ENCODE results near the gene OAF.
A peak's percentile ranks its signal among the peaks of the same experiment; 100 is the strongest.
"Not testable (repeated sequence)": the region's sequence is repeated elsewhere in the genome, so short reads cannot be mapped to it uniquely, and the experiment has no call there.

The OAF gene

DNA sequence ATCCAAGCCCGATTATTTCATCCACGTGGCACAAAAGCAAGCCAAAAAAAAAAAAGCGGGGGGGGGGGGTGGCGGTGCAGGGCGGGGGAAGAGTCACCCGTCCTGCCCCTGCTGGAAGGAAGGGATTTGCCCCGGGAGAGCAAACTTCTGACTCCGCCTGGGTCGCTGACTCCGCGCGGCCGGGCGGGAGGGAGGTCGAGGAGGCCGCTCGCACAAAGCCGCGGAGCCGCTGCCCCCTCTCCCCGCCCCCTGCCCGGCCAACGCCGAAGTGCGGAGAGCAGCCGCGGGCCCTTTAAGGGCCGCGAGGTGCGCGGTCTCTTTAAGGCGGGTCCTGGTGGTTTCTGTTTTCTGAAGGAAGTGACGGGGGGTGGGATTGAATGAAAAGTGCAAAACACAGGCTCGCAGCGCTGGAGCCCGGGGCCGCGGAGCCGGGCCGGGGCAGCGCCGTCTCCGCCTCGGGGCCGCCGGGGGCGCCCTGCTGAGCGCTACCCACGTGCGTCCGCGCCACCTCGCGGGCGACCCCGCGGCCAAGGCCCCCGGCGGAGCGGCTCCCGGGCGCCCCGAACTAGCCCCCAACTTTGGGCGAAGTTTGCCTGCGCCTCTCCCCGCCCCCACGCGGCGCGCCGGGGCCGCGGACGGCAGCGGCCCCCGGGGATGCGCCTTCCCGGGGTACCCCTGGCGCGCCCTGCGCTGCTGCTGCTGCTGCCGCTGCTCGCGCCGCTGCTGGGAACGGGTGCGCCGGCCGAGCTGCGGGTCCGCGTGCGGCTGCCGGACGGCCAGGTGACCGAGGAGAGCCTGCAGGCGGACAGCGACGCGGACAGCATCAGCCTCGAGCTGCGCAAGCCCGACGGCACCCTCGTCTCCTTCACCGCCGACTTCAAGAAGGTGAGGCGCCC is at the start of gene OAF:
Gene OAF (plus strand): TSS at position 407 of the 896 bp plus-strand sequence. CDS start 248 bp downstream, at position 655.
- peak; percentile 93 for DNase-seq

DNA sequence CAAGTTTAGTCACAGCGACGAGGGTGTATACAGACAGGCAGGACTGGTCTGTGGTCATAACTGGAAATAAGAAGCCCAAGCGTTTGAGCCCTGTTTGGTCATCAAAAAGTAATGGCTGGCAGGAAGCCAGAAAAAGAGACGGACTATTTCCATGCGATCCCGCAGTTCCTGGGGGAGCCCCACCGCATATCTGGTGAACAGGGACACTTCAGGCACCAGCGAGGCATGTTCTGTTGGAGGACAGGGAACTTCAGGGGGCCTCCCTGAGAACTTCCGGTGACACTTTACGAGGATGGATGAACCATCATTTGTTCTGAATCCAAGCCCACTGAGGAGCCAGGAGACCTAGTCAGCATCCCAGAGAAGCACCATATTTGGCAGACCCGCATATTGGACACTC is 43.2 kb upstream of the OAF start:
- no peak for DNase-seq

DNA sequence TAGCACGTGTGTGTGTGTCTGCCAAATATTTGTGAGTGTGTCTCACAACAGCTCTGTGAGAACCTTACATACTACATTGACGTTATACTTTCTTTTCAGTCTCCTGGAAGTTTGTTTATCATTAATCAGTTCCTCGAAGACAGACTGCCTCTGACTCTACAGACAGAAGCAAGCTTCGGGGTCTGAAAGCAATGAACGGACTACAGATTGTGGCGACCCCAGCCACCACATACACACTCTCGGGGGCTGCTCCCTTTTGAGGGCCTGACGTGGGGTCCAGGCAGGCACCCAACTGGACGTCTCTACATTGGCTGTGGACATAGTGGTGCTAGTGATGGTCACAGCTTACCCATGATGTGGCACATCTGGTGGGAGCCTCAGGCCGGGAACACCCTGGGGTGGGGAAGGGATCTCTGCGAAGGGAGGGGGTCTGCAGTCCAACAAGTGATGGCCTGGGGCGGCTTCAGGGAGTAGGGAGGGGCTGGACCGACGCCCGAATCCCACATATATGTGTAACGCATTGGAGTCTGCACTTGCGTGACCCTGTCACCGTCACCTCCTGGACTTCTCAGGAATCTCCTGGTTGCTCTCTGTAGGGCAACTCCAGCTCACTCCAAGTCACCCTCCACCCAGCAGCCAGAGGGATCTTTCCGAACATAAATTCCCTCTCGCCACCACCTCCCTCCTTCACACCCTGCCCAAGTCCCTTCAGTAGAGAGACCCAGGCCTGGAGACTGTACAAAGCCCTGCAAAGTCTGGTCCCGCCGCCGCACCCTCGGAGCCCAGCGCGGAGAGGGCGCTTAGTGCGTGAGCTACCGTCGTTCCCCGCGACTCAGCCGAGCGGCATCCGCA is 42.5 kb upstream of the OAF start:
- DNase-seq, result no peak

DNA sequence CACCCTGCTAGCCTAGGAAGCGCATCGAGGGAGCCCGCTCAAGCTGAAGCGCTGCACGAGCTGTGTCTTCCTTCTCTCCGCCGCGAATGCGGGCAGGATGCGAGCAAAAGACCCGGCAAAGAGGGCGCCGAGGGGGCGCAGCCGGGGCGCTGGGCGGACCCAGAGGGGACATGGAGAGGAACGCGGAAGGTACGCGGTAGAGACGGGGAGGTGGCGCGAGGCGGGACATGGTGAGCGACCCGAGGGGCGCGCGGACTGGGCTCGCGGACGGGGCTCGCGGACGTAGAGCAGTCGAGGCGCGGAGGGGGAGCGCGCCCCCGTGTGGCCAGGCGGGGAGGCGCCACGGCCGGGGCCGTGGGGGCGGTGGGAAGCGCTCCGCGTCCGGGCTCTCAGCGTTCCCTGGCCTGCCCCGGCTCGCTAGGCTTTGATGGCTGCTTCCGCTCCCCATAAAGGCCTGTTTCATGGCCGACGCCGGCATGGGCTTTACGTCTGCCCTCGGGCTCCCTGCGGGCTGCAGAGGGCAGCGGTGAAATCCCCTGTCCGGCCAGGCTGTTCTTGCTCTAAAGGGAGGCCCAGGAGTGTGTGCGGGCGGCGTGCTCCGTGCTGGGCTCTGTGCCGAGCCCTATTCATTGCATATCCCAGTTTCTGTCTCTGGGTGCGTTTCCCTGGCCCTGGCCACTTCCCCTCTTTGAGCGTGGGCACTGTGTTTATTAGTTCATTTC is 41.7 kb upstream of the OAF start:
- DNase-seq, result peak; percentile 93

DNA sequence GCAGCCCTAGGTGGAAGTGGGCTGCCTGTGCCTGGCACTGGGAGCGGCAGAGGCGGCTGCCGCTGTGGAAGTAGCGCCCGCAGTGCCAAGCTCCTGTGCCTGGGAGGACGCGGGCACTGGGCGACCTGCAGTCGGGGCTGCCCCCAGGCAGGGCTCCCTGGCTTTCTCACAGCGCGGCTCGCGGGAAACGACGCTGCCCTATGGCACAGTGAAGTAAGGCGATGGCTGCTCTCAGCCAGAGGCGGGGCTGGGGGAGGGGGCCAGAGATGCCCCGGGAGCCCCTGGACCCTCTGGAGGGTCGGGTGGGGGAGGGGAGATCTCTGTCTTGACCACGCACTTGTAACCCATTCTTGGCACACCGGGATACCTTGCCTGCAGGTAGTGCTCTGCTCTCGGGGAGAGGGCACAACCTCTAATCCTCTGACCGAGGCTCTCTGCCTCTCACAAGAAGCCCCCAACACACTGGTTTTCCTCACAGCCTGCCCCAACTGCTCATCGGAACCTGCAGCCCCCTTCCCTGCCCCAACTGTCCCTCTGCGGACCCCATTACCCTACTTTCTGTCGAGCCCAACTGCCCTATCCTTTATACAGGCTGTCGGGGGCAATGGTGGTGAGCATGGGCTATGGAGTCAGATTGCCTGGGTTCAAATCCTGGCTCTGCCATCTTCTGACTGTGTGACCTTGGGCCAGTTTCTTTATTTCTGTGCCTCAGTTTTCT is 40.7 kb upstream of the OAF start:
- peak; percentile 8 for DNase-seq

DNA sequence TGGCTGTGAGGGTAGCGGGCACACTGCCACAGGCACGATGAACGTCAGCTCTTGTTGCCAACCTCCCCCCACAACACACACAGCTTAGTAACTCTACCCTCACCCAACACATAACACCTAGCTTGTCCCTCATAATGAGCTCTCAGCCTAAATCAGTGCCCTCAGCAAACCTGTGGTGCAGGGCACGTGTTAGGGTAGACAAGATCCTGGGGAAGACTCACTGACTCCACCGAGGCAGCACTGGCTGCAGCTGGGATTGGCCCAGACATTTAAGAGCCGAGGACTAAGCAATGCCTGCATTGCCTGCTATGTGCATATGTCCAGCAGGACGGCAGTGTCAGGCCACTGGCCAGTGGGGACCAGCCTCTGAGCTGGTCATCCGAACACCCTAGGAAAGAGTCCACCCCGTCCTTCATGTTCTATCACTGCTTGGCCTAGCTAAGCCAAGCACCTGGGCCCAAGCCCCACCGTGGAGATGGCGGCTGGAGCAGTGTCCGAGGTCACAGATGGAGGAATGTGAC is 40.0 kb upstream of the OAF start:
- no peak for DNase-seq

- peak; percentile 89 for DNase-seq
Observed at GRCh38 chr11:120172054-120172911, 38.5 kb upstream of the OAF start.

DNA sequence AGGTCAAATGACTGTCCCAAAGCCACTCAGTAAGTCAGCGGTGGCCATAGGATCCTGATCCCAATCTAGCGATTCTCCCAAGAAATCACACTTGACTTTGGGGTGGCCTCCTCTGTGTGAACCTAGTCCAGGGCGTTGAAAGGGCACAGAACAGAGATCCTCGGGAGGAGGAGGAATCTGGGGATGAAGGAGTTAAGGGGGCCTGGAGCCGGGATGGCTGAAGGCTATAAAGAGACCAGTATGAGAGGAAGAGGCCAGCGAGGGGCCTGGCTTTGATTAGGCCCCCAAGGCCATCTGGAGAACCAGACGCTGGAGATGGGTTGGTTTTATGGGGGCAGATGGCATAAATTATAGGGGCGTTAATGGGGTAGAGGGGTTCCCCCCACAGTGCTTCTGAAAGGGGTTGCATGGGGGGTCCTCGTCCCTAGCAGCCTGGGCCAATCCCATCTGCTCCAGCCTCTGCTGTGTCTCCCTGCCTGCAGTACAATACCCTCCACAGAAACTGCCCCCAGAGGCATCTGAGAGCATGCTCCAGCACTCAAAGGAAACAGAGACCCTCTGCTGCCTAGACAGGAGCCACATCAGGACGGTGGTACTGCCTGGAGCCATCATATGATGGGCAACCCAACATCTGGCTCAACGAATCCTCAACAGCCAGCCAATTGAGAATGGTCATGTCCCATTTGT is 37.7 kb upstream of the OAF start:
- DNase-seq, result peak; percentile 29

GRCh38 chr11:120173807-120174206 is 37.0 kb upstream of the OAF start:
- DNase-seq, result no peak

DNA sequence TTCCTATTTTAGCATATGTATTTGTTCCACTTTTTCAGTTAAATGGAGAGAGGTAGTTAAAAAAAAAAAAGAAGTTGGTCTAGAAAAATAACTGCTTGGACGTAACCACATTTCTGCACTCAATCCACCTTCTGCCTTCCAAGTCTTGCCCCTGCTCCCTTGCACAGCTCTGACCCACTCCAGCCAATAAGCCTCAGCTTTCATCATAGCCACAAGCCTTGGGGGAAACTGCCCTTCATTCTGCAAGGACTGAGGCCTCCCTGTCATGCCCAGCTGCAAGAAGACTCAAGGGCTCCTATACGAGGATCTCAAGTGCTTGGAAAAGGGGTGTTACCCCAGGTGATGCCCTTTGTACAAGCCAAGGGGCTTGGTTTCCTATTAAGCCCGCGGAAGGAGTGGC is 36.0 kb upstream of the OAF start:
- no peak for DNase-seq

DNA sequence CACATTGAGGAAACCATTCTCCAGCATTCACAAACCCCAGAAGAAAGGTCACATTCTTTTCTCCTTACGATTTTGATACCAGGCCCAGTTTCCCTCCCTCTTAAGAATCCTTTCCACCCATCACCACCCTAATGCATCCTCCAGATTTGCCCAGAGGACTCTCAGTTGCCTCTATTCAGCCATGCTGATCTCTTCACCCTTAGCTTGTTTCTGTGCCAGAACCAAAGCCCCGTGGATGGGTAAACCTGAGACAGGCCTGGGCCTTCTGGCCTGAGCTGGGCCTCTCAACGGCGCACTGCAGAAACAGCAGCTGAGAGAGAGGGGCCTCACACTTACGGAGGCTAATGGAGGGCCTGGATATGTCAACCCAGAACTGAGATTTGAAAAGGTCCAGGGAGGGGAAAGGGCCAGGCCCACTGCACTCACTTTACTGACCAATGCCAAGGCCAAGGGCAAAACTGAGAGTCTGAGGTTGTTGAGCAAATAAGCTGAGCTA is 32.2 kb upstream of the OAF start:
- DNase-seq, result no peak

DNA sequence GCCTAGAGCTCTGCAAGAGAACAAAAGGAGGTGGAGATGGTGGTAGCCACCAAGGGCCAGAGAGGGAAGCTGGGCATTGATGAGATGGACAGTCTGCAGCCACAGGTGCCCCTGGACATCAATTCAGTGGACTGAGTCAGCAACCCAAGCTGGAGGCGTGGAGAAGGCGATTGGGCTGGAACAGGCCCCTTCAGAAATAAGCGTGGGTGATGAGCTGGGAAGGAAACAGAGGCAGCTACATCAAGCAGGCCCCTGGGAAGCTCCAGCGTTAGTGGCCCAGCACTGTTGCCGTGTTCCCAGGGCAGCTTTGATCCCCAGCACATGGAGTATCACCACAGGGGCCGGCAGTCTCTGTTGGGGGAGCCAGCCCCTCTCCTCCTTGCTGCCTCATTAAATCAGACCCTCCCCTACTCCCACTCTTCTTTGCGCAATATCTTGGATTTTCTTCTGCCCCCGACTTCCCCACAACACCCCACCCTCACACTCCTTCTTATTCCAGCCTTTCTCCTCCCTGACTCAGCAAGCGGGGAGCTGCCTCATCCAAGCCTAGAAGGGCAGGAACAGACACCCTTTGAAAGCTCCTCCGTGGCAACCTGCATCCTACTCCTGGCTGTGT is 31.7 kb upstream of the OAF start:
- no peak for DNase-seq

- DNase-seq, result not testable (repeated sequence)
Observed at GRCh38 chr11:120180063-120180462, 30.8 kb upstream of the OAF start.

- peak; percentile 74 for DNase-seq
Observed at GRCh38 chr11:120180551-120181232, 30.1 kb upstream of the OAF start.

- DNase-seq, result peak; percentile 21
Observed at GRCh38 chr11:120181376-120181975, 29.4 kb upstream of the OAF start.

- peak; percentile 76 for DNase-seq
Observed at GRCh38 chr11:120182372-120182771, 28.5 kb upstream of the OAF start.

GRCh38 chr11:120182790-120183491 is 27.9 kb upstream of the OAF start:
- peak; percentile 60 for DNase-seq

DNA sequence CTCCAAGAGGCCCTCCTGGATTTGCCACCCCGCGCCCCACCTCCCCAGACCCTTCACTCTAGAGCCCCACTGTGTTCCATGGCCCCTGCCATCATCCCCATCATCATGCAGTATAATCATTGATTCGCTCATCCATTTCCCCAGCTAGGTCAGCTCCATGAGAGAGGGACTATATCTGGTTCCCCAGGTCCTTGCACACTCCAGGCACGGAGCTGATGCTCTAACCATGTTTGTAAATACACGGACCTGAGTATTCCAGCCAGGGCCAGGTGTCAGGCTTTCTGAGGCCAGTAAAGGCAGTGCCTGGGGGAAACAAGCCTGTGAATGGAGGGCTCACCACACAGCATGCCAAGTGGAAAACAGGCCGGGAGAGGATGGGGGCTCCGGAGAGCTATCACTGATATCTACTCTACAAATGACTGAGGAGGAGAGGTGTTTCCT is 27.1 kb upstream of the OAF start:
- DNase-seq, result no peak

Measured in eye (tissue), 1 donor.